GM18505 (cell line): Measurements from ENCODE around the gene ABR.

Experiments used
- ATAC-seq: cut with Tn5 transposase; IDR thresholded peaks from one replicate; pipeline ENCODE4 v1.9.1; 2021; ENCODE audit not compliant: unreplicated experiment
- POLR2A ChIP-seq: IDR thresholded peaks from 4 replicates; pipeline ENCODE4 v1.6.1; 2011; ENCODE audit warnings: borderline replicate concordance; ENCODE audit not compliant: insufficient read depth, insufficient read length; ENCODE audit errors: extremely low read depth

Gene ABR

GRCh38 chr17:1196946-1197345, 17.2 kb upstream of the ABR start:
- no peak for ATAC-seq
- no peak for TF ChIP-seq POLR2A

- TF ChIP-seq POLR2A, result no peak
- ATAC-seq, result no peak
These were observed 13.3 kb upstream of the ABR start for GRCh38 chr17:1192911-1193699.

GRCh38 chr17:1190751-1191331, 11.1 kb upstream of the ABR start:
- ATAC-seq, result no peak

GRCh38 chr17:1188812-1189504, 9.2 kb upstream of the ABR start:
- no peak for ATAC-seq
- TF ChIP-seq POLR2A, result no peak

More at GRCh38 chr17:1190751-1191331, 11.1 kb upstream of the ABR start:
- no peak for TF ChIP-seq POLR2A

- TF ChIP-seq POLR2A, result no peak
- no peak for ATAC-seq
These were observed 7.4 kb upstream of the ABR start for GRCh38 chr17:1186923-1187771.

- no peak for TF ChIP-seq POLR2A
- no peak for ATAC-seq
These were observed 6.5 kb upstream of the ABR start for GRCh38 chr17:1186214-1186820.

- TF ChIP-seq POLR2A, result peak; percentile 12
- ATAC-seq, result peak; percentile 47
These were observed 3.5 kb upstream of the ABR start for GRCh38 chr17:1183171-1183873.

GRCh38 chr17:1182811-1183170, 3.0 kb upstream of the ABR start:
- ATAC-seq, result no peak
- no peak for TF ChIP-seq POLR2A

- peak; percentile 58 for TF ChIP-seq POLR2A
These were observed 2.0 kb upstream of the ABR start for GRCh38 chr17:1181753-1182137.

GRCh38 chr17:1180958-1181752, 1.4 kb upstream of the ABR start:
- TF ChIP-seq POLR2A, result no peak
- no peak for ATAC-seq

More at GRCh38 chr17:1181753-1182137, 2.0 kb upstream of the ABR start:
- ATAC-seq, result no peak

- no peak for TF ChIP-seq POLR2A
- ATAC-seq, result no peak
These were observed 516 bp downstream of the ABR start for GRCh38 chr17:1179112-1179817.
